Liver (tissue), 9 donors: Measurements from ENCODE around the gene RASAL2. TPM values are rescaled to one million over a fixed set of nuclear protein-coding genes. Genes with fewer than 3 reads are reported as not detected.
"Not testable (repeated sequence)": the region's sequence is repeated elsewhere in the genome, so short reads cannot be mapped to it uniquely, and the experiment has no call there.

ENCODE experiments used
- DNase-seq: peaks from one replicate; pipeline ENCODE4 v3.0.0-alpha.2; 2017; ENCODE audit warnings: low spot score
- H3K27ac ChIP-seq, 2 donors: one replicate each; pipeline ENCODE4 v1.7.0; 2013; ENCODE audit warnings: inconsistent platforms in 2 of 2, low read length in 2 of 2, control low read depth in 1 of 2, low read depth in 1 of 2, mild to moderate bottlenecking in 1 of 2
- H3K27me3 ChIP-seq, 4 donors: one replicate each; pipeline versions ENCODE4 v1.6.1 to v1.7.0; 2013; ENCODE audit warnings: low read length in 3 of 4, inconsistent platforms in 1 of 4, mild to moderate bottlenecking in 1 of 4, moderate library complexity in 1 of 4; ENCODE audit not compliant: control insufficient read depth in 4 of 4, insufficient read depth in 4 of 4
- H3K36me3 ChIP-seq, 4 donors: one replicate each; pipeline versions ENCODE4 v1.6.1 to v1.7.0; 2013; ENCODE audit warnings: low read length in 3 of 4, mild to moderate bottlenecking in 3 of 4, low read depth in 1 of 4, moderate library complexity in 1 of 4; ENCODE audit not compliant: control insufficient read depth in 4 of 4, insufficient read depth in 3 of 4
- H3K4me1 ChIP-seq, 4 donors: one replicate each; pipeline versions ENCODE4 v1.6.1 to v1.7.0; 2013; ENCODE audit warnings: low read length in 3 of 4, mild to moderate bottlenecking in 3 of 4, moderate library complexity in 1 of 4; ENCODE audit not compliant: control insufficient read depth in 4 of 4, insufficient read depth in 4 of 4
- H3K4me3 ChIP-seq, 3 donors: one replicate each; pipeline versions ENCODE4 v1.6.1 to v1.7.0; 2013; ENCODE audit warnings: low read length in 3 of 3, control low read depth in 1 of 3, low read depth in 1 of 3, mild to moderate bottlenecking in 1 of 3
- H3K9ac ChIP-seq, 2 donors: one replicate each; pipeline ENCODE4 v1.7.0; 2013; ENCODE audit warnings: low read length in 2 of 2, mild to moderate bottlenecking in 2 of 2, moderate library complexity in 2 of 2, control low read depth in 1 of 2, low read depth in 1 of 2
- H3K9me3 ChIP-seq, 4 donors: one replicate each; pipeline versions ENCODE4 v1.6.1 to v1.7.0; 2013; ENCODE audit warnings: low read length in 3 of 4; ENCODE audit not compliant: control insufficient read depth in 4 of 4
- CTCF ChIP-seq: fragments of 150-350 bp; IDR thresholded peaks from 2 replicates; pipeline ENCODE4 v1.5.1; 2017; ENCODE audit warnings: improper control_type of control experiment, low read depth, low read length; ENCODE audit not compliant: missing input control
- EGR1 ChIP-seq, 2 donors: IDR thresholded peaks; 2 replicates each; pipeline ENCODE4 v1.6.1; 2016 to 2018; ENCODE audit warnings: antibody characterized with exemption in 2 of 2, low read depth in 2 of 2
- GABPA ChIP-seq, 2 donors: IDR thresholded peaks in 1 of 2; conservative IDR thresholded peaks in 1 of 2; 2 replicates each; pipeline ENCODE4 v1.6.1; 2016; ENCODE audit warnings: antibody characterized with exemption in 2 of 2, mild to moderate bottlenecking in 1 of 2, moderate library complexity in 1 of 2
- HNF4A ChIP-seq, 2 donors: conservative IDR thresholded peaks; 2 replicates each; pipeline ENCODE4 v1.6.1; 2016; ENCODE audit warnings: antibody characterized with exemption in 2 of 2, mild to moderate bottlenecking in 2 of 2
- REST ChIP-seq: IDR thresholded peaks from 2 replicates; pipeline ENCODE4 v1.6.1; 2016; ENCODE audit warnings: antibody characterized with exemption, mild to moderate bottlenecking
- RXRA ChIP-seq, 2 donors: IDR thresholded peaks; 2 replicates each; pipeline ENCODE4 v1.6.1; 2017 to 2018; ENCODE audit warnings: antibody characterized with exemption in 2 of 2, mild to moderate bottlenecking in 1 of 2
- SP1 ChIP-seq: IDR thresholded peaks from 2 replicates; pipeline ENCODE4 v1.6.1; 2018; ENCODE audit warnings: antibody characterized with exemption, mild to moderate bottlenecking
- ZBTB33 ChIP-seq: IDR thresholded peaks from 2 replicates; pipeline ENCODE4 v1.6.1; 2016; ENCODE audit warnings: antibody characterized with exemption
- WGBS: extraction: QIAGEN DNeasy Blood & Tissue Kit; methylation state at CpG from one replicate; pipeline ENCODE4 v1.1.7; 2013; 5-methylcytosine and 5-hydroxymethylcytosine counted together
- polyA plus RNA-seq, 2 donors: library from polyadenylated mRNA; stranded (reverse) in 1 of 2; unstranded in 1 of 2; fragments of 200-250 nt in 1 of 2; fragments of >200 nt in 1 of 2; fragmentation: Nextera tagmentation in 1 of 2; extraction: Ambion mirVana in 1 of 2; gene quantifications; one replicate each; pipeline versions ENCODE4 v1.2.1 to v1.2.3, GENCODE V29; 2013 to 2015
- total RNA-seq, 2 donors: library from RNA; depleted of rRNA; stranded (reverse); fragments of >200 nt; gene quantifications; one replicate each; pipeline ENCODE4 v1.2.3, GENCODE V29; 2014
- donor health status: healthy.
- donor health status: healthy.
- donor health status: healthy.
- donor health status: healthy.
- donor health status: healthy.

The RASAL2 gene
- total and polyA plus RNA-seq, 4 donors = 1.8 to 8.1 (median 4.1) TPM

- no peaks in the 10 kb centered on the region for H3K36me3 ChIP-seq
- no peak overlapping the region for H3K27ac ChIP-seq
- TF ChIP-seq HNF4A (conservative IDR thresholded peaks at IDR 0.05) = no peak
- TF ChIP-seq EGR1 (IDR thresholded peaks at IDR 0.05; ENCODE audit: low read depth in 2 of 2) = no peak
- no peak for TF ChIP-seq CTCF
- TF ChIP-seq GABPA (IDR thresholded peaks at IDR 0.05 in 1 of 2, conservative IDR thresholded peaks at IDR 0.05 in 1 of 2) = no peak
- no peak for TF ChIP-seq RXRA (IDR thresholded peaks at IDR 0.05)
- no peak for TF ChIP-seq ZBTB33
- H3K9ac ChIP-seq = no peak overlapping the region
- no peak for DNase-seq
- H3K9me3 ChIP-seq = no peaks in the 10 kb centered on the region
- H3K4me1 ChIP-seq = no peaks in the 10 kb centered on the region
- no peaks in the 10 kb centered on the region for H3K27me3 ChIP-seq
- no peak overlapping the region for H3K4me3 ChIP-seq
Observed at GRCh38 chr1:178389441-178389840, 295.5 kb downstream of the RASAL2 start.

- H3K27ac ChIP-seq, H3K9ac ChIP-seq, DNase-seq, H3K9me3 ChIP-seq, H3K36me3 ChIP-seq, H3K4me3 ChIP-seq, H3K4me1 ChIP-seq, H3K27me3 ChIP-seq: not testable (repeated sequence)
- 96% methylated on average over 8 of the region's 8 CpGs for WGBS
Observed at GRCh38 chr1:178390280-178390679, 296.4 kb downstream of the RASAL2 start.

- no peaks in the 10 kb centered on the region for H3K27me3 ChIP-seq
- no peak overlapping the region for H3K27ac ChIP-seq
- 92% methylated on average over 10 of the region's 10 CpGs for WGBS
- H3K4me1 ChIP-seq = no peaks in the 10 kb centered on the region
- TF ChIP-seq REST (no peak), GABPA (IDR thresholded peaks at IDR 0.05 in 1 of 2, conservative IDR thresholded peaks at IDR 0.05 in 1 of 2) (no peak), ZBTB33 (no peak), SP1 (no peak)
- H3K36me3 ChIP-seq = no peaks in the 10 kb centered on the region
- H3K9me3 ChIP-seq = no peaks in the 10 kb centered on the region
- no peak for DNase-seq
- H3K4me3 ChIP-seq = no peak overlapping the region
- no peak overlapping the region for H3K9ac ChIP-seq
Observed at GRCh38 chr1:178393370-178393769, 299.5 kb downstream of the RASAL2 start.
